Tongue (tissue), 2 donors: ENCODE results near the gene HOXB7. TPM values are rescaled to one million over a fixed set of nuclear protein-coding genes. Genes with fewer than 3 reads are reported as not detected.
A peak's percentile ranks its signal among the peaks of the same experiment; 100 is the strongest.

Experiments used
- DNase-seq: peaks from one replicate; pipeline ENCODE4 v3.0.0-alpha.2; 2015
- total RNA-seq: library from RNA; depleted of rRNA; stranded (reverse); fragments of >200 nt; gene quantifications from one replicate; pipeline ENCODE4 v1.2.3, GENCODE V29; 2014

The HOXB7 gene
- 0.51 TPM for total RNA-seq

GRCh38 chr17:48610282-48611211, at the start of gene HOXB7:
TSS of gene HOXB7 (minus strand) at chr17:48611017. CDS start at chr17:48610918, 99 bp downstream.
- DNase-seq: peak; percentile 65

GRCh38 chr17:48655913-48656312, 45.1 kb upstream of the HOXB7 start:
- DNase-seq: no peak

- DNase-seq: no peak
Observed at GRCh38 chr17:48649741-48650140, 38.9 kb upstream of the HOXB7 start.

GRCh38 chr17:48647963-48648245, 37.1 kb upstream of the HOXB7 start:
- DNase-seq: no peak

- DNase-seq: no peak
Observed at GRCh38 chr17:48647103-48647962, 36.5 kb upstream of the HOXB7 start.

DNA sequence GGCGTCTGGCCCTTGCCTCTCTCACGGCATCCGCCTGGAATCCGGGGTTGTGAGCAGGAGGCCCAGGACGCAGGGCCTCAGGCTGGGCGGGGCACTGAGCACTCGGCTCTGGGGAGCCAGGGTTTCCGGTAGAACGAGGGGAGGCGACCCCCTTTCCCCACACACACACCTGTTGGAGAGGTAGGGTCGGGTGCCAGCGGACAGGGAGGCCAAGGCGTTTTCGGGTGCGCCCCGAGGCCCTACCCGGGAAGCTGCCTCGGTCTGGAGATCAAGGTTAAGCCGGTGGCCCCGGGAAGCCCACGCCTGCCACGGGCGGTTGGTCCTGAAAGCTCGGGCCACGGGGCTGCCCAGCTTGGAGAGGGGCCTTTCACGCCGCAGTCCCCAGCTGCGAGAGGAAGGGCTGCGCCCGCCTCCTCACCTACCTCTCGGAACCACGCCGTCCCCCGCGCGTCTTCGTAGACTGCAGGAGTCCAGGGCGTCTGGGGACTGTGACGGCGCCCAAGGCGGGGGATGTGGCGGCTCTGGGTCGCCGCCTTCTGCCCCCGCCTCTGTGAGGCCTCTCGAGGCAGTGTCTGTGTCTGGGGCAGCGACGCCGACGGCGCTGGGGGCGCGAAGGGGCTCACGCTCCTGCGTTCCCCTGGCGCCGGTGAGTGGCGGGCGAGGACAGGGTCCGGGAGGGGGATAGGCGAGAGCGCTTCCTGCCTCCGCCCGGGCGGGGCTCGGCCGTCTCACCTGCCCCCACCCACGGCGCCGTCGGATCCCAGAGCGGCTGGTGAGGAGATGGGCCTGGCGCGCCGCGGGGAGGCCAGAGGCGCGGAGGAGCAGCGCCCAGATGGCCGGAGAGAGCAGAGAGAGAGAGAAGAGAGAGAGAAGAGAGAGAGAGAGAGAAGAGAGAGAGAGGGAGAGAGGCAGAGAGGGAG, 35.6 kb upstream of the HOXB7 start:
- DNase-seq: no peak

DNA sequence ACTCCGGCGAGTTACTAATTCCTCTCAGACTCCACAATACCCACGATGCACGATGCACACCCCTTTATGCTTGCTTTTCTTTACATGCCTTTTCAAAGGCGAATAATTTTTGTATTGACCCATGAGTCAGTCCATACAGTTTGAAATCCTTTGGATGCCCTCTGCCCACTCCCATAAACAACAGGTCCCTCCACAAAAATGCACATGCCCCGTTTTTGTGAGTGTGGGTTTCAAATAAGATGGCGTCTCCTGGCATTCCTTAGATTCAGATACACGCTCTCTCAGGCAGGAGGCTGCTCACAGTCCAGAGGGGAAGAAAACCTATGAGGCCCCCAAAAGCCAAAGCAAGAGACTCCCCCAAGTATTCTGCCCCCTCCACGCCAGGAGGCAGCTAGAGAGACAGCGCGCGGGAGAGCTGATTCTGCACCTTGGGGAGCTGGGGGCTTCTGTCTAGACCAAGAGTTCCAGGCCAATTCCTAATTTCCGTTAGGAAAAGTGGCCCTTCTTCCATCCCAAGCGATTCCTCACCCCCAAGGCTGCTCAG, 34.9 kb upstream of the HOXB7 start:
- no peak for DNase-seq

DNA sequence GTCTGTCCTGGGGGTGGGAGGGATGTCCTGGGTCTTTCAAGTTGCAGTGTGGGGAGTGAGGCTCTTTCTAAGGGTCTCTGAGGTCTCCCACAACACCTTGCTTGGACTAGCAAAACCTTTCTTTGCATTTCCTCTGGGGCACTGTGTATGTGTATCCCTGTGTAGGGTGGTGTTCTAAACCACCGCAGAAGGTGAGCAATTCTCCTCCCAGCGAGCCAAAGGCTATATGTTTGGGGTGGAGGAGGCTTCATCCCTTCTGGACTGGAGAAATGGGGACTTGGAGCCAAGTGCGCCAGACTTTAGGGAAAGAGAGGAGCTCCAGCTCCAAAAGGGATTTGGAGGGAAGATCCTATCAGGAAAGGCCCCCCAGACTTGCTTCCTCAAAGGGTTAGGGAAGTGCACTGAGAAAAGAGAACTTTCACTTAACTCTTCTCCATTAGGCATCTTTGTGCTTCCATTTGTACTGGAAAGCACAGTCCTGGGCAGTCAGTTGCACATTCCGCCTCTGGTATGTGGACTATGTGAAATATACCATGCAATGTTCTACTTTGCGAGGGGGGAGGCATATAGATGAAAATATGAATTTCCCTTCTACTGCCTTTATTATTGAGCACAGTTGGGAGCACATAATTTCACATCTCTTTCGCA, 34.2 kb upstream of the HOXB7 start:
- no peak for DNase-seq

DNA sequence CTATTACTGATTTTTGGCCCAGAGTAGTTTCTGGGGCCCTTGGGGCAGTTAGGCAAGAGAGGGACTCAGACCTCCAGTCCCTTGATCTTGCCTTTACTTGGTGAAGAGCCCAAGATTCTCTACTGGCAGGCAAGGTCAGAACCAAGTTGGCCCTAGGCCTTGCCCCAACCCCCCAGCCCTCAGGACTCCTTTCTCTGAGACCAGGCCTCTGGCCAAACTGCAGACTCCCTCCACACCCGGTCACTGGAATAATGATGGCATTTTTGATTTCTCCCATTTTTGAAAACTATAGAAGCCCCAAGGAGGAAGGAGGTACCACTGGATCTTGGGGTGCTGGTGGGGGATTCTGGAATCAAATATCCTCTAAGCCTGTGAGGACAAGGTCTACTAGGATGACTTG, 33.3 kb upstream of the HOXB7 start:
- DNase-seq: no peak

DNA sequence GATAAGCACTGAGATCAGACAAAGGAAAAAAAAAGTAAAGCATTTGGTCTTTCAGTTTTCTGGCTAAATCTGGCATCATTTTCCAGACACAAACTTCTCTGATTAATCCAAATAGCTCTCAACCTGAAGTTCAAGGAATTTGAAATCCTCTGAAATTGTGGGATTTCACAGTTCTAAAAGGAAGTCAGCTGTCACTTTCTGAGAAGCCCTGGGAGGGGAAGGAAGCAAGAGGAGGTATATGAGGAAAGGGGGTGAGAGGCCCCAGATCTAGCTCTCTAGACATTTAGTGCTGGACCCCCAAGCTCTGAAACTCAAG, 32.8 kb upstream of the HOXB7 start:
- no peak for DNase-seq

- DNase-seq: no peak
Observed at GRCh38 chr17:48642843-48643696, 32.3 kb upstream of the HOXB7 start.

DNA sequence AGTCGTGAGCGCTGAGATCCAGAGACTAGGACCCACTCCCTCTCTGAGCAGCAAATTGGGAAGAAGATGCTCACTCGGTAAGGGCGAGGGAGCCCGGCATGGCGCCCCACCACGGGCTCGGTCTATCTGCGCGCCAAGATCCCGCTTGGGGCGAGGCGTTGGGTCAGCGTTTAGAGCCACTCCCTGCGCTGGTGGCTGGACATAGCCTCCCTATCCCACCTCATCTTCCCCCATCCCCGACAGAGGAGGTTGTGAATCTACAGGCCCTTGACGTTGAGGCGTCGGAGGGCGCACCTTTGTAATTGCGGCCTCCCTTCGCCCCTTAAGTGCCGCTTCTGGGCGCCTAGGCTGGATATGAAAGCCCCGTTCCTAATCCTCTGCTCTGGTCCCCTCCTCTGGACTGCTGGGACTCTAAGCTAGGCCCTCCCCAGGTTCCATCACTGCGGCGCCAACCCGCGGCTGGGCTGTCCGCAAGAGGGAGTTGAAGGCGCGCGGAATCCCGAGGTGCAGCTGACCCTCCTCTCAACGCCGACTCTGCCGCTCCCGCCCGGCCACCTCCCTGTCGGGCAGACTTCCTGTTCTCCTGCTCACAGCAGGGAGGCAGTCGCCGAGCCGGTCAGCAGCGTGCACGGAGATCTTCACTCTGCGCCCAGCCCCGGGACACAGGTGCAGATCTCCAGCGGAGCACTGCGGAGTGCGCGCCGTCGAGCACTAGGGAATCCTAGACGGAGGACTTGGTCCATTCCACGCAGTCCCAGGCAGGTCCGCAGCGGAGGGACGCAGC, 31.4 kb upstream of the HOXB7 start:
- DNase-seq: no peak

DNA sequence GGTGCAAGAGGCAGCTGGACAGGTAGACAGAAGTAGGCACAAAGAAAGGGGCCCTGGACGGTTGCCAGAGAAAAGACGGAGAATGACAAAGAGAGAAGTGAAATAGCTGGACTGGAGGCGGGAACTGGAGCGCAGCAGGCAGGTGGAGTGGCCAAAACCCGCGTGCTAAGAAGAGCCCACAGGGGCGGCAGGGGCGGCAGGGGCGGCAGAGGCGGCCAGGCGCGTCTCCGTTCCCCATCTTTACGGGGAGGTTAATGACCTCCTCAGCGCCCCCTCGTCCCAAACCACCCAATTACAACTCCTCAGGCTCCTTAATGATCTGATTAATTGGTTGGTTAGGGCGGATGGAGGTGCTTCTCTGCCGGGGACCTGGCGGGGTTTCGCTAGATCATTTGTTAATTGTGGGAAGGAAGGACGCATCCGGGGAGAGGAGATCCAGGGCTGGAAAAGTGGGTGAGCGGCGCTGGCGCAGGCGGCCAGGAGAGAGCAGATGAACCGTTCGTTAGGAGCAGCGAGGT, 30.8 kb upstream of the HOXB7 start:
- DNase-seq: no peak

GRCh38 chr17:48640858-48641180, 30.0 kb upstream of the HOXB7 start:
- DNase-seq: no peak

GRCh38 chr17:48639982-48640857, 29.4 kb upstream of the HOXB7 start:
- DNase-seq: no peak

DNA sequence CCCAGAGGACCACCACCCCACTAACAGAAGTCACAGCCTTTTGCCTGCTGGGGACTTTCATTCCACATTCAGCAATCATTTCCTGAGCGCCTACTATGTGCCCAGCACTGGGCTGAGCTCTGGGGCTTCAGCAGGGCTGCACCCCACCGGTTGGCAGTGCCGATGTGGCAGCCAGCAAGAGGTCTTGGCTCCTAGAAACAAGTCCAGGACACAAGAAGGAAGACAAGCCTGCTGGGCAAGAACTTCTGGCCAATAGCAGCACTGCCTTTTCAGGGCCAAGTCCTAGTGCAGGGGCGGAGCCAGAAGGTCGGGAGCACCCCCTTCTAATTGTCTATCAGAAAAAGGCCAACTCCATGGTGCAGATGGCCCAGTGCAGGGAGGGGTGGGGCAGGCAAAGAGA, 28.3 kb upstream of the HOXB7 start:
- DNase-seq: no peak

DNA sequence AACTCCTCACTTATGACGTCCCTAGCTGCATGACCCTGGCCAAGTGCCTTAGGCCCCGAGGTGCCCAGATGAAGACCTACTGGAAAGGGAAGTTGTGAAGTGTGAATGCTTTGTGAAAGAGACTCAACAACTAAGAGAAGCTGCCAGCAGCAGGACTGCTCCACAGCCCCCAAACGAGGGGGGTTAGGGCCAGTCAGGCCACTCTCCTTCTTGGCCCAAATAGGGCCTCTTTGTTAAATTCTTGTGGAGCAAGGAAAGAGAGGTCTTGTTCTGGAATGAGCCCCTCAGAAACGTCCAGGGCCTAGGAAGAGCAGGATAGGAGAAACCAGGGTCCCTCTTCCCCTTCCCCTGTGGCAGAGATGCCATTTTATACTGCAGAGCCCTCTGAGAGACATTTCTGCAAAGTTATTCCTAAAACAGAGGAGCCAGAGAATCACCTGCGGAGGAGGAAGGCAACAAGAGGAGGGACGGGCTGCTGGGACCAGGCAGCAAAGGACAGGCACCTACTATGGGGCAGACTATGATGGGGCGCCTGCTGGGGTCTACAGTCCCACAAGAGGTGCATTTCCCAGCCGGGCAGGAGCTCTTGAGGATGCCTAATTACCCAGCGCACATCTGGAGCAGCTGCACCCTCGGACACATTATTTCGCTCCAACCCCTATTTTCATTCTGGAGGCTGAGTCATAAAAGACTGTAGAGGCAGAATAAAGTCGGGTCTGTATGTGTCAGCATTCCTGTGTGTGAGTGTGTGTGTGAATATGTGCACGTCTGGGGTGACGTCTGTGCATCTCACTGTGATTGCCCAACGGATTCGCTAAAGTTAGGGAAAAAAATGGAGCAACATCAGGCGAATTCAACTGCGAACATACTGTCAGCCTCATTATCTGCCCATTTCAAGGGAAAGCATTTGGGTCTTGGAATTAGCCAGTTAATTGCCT, 26.8 kb upstream of the HOXB7 start:
- DNase-seq: no peak
